CD4-positive, alpha-beta memory T cell (primary cell): ENCODE data around the gene GADL1. TPM values are rescaled to one million over a fixed set of nuclear protein-coding genes. Genes with fewer than 3 reads are reported as not detected.

ENCODE experiments used
- CTCF ChIA-PET: fragments of 350-600 bp; sonication (Branson Sonifier 250); formaldehyde crosslinking; loops from one replicate; lab custom pipeline; 2021; ENCODE audit warnings: inconsistent platforms; ENCODE audit not compliant: partially characterized antibody; lab: Charles Lee
- POLR2A ChIA-PET: fragments of 350-600 bp; sonication (Branson Sonifier 250); formaldehyde crosslinking; loops from one replicate; lab custom pipeline; 2021; ENCODE audit not compliant: partially characterized antibody; lab: Charles Lee
- DNase-seq, 5 donors: peaks; one replicate each; pipeline versions ENCODE4 v3.0.0 to v3.0.0-alpha.2; 2020 to 2022; ENCODE audit warnings: mixed read lengths in 1 of 5
- H3K27ac ChIP-seq: one replicate; pipeline ENCODE4 v1.7.0; 2013; ENCODE audit warnings: low read depth, low read length
- H3K27me3 ChIP-seq: 2 replicates; pipeline ENCODE4 v1.7.0; 2013; ENCODE audit warnings: mild to moderate bottlenecking, low read length, moderate library complexity; ENCODE audit not compliant: insufficient read depth
- H3K36me3 ChIP-seq: 2 replicates; pipeline ENCODE4 v1.7.0; 2013; ENCODE audit warnings: mild to moderate bottlenecking, low read length, moderate library complexity; ENCODE audit not compliant: insufficient read depth
- H3K4me1 ChIP-seq: 2 replicates; pipeline ENCODE4 v1.7.0; 2013; ENCODE audit warnings: mild to moderate bottlenecking, low read length, moderate library complexity; ENCODE audit not compliant: insufficient read depth
- H3K4me3 ChIP-seq, 2 donors: one replicate each; pipeline ENCODE4 v1.7.0; 2013; ENCODE audit warnings: low read length in 2 of 2, mild to moderate bottlenecking in 1 of 2
- H3K9me3 ChIP-seq, 2 donors: one replicate each; pipeline ENCODE4 v1.7.0; 2013; ENCODE audit warnings: low read length in 2 of 2, control low read depth in 1 of 2; ENCODE audit not compliant: control insufficient read depth in 1 of 2
- H3K27ac Mint-ChIP-seq, 7 donors: one replicate each; pipeline ENCODE4 v1.8.0; 2020 to 2021; ENCODE audit warnings: mixed read lengths in 7 of 7, mild to moderate bottlenecking in 6 of 7, inconsistent platforms in 3 of 7, moderate library complexity in 3 of 7
- H3K27me3 Mint-ChIP-seq, 2 donors: one replicate each; pipeline ENCODE4 v1.8.0; 2020 to 2021; ENCODE audit warnings: mixed read lengths in 2 of 2
- H3K36me3 Mint-ChIP-seq, 2 donors: one replicate each; pipeline ENCODE4 v1.8.0; 2020 to 2021; ENCODE audit warnings: mixed read lengths in 2 of 2, inconsistent platforms in 1 of 2, mild to moderate bottlenecking in 1 of 2
- H3K4me1 Mint-ChIP-seq, 4 donors: one replicate each; pipeline ENCODE4 v1.8.0; 2020 to 2021; ENCODE audit warnings: mixed read lengths in 4 of 4, mild to moderate bottlenecking in 1 of 4
- H3K4me3 Mint-ChIP-seq, 8 donors: one replicate each; pipeline ENCODE4 v1.8.0; 2020 to 2021; ENCODE audit warnings: mixed read lengths in 8 of 8, mild to moderate bottlenecking in 7 of 8, moderate library complexity in 6 of 8, inconsistent platforms in 3 of 8
- H3K9me3 Mint-ChIP-seq, 8 donors: one replicate each; pipeline ENCODE4 v1.8.0; 2020 to 2021; ENCODE audit warnings: mixed read lengths in 8 of 8, mild to moderate bottlenecking in 5 of 8, inconsistent platforms in 3 of 8, moderate library complexity in 1 of 8
- intact Hi-C: fragments of 100-400 bp; cut with micrococcal nuclease; formaldehyde crosslinking; loops from one replicate; pipeline ENCODE4 v1.15.1; 2023
- polyA plus RNA-seq, 2 donors: library from polyadenylated mRNA; unstranded; fragments of 300-500 nt; fragmentation: Illumina TruSeq; gene quantifications; one replicate each; pipeline ENCODE4 v1.2.3, GENCODE V29; 2021
- total RNA-seq, 2 experiments: library from RNA; stranded (reverse); gene quantifications; one replicate each; pipeline ENCODE4 v1.2.3, GENCODE V29; 2021

GADL1 gene
- total and polyA plus RNA-seq, 4 experiments from 2014 or later = not detected

DNA sequence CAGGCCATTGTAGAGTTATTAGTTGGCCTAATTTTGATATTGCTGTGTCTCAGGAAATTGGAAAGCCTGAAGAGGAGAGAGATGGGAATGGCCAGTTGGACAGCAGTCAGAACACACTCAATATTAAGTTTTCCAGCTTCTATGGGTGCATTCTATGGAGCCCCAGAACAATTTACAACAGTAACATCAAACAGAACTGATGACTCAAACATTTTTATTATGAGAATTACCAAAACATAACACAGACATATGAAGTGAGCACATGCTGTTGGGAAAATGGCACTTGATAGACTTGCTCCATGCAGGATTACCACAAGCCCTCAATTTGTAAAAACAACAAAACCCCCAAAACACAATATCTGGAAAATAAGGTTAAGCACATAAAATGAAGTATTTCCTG is 104.3 kb downstream of the GADL1 start:
- Histone ChIP-seq H3K4me1 (no peaks in the 10 kb centered on the region), H3K9me3 (no peaks in the 10 kb centered on the region), H3K36me3 (no peaks in the 10 kb centered on the region), H3K4me3 (no peak overlapping the region), H3K27ac (no peak overlapping the region), H3K27me3 (no peaks in the 10 kb centered on the region)
- CTCF ChIA-PET = no interaction called here
- no peak overlapping the region for H3K27ac Mint-ChIP-seq
- DNase-seq = no peak
- peaks cover 0 to 2% (median 0%) of the 10 kb centered on the region in 8 donors for H3K9me3 Mint-ChIP-seq
- H3K27me3 Mint-ChIP-seq = peaks cover 3 to 4% of the 10 kb centered on the region in 2 donors
- no peak overlapping the region for H3K4me3 Mint-ChIP-seq
- H3K4me1 Mint-ChIP-seq = no peaks in the 10 kb centered on the region
- POLR2A ChIA-PET = no interaction called here
- H3K36me3 Mint-ChIP-seq = no peaks in the 10 kb centered on the region
- intact Hi-C loops = no loop called here

GRCh38 chr3:30786365-30786764 is 108.1 kb downstream of the GADL1 start:
- POLR2A ChIA-PET = no interaction called here

GRCh38 chr3:30779686-30780287 is 114.7 kb downstream of the GADL1 start:
- no peak overlapping the region for H3K27ac ChIP-seq
- no peaks in the 10 kb centered on the region for H3K27me3 ChIP-seq
- intact Hi-C loops = no loop called here
- Mint-ChIP-seq H3K27ac (no peak overlapping the region), H3K27me3 (peaks cover 0 to 8% of the 10 kb centered on the region in 2 donors), H3K4me1 (no peaks in the 10 kb centered on the region), H3K4me3 (no peak overlapping the region), H3K9me3 (peaks cover 0 to under 1% (median 0%) of the 10 kb centered on the region in 8 donors), H3K36me3 (no peaks in the 10 kb centered on the region)
- CTCF ChIA-PET = interaction anchor here (1.9 to 3.1 kb wide), 2 partner anchors 11 to 989 kb away, joined by 4 to 23 read pairs; no protein-coding TSS in a partner anchor
- DNase-seq = peak in 2 of 5 donors; percentile 8 to 9
- H3K4me1 ChIP-seq = no peaks in the 10 kb centered on the region
- no peak overlapping the region for H3K4me3 ChIP-seq
- no peaks in the 10 kb centered on the region for H3K9me3 ChIP-seq
- no peaks in the 10 kb centered on the region for H3K36me3 ChIP-seq
- POLR2A ChIA-PET = no interaction called here

More at GRCh38 chr3:30786365-30786764, 108.1 kb downstream of the GADL1 start:
- no peaks in the 10 kb centered on the region for H3K36me3 ChIP-seq
- Mint-ChIP-seq H3K4me1 (no peaks in the 10 kb centered on the region), H3K36me3 (no peaks in the 10 kb centered on the region), H3K4me3 (no peak overlapping the region), H3K27ac (no peak overlapping the region), H3K27me3 (peaks cover 2 to 4% of the 10 kb centered on the region in 2 donors), H3K9me3 (no peaks in the 10 kb centered on the region)
- H3K27me3 ChIP-seq = no peaks in the 10 kb centered on the region
- no peaks in the 10 kb centered on the region for H3K9me3 ChIP-seq
- intact Hi-C loops = no loop called here
- CTCF ChIA-PET = no interaction called here
- no peak for DNase-seq
- no peak overlapping the region for H3K27ac ChIP-seq
- H3K4me1 ChIP-seq = no peaks in the 10 kb centered on the region
- no peak overlapping the region for H3K4me3 ChIP-seq

DNA sequence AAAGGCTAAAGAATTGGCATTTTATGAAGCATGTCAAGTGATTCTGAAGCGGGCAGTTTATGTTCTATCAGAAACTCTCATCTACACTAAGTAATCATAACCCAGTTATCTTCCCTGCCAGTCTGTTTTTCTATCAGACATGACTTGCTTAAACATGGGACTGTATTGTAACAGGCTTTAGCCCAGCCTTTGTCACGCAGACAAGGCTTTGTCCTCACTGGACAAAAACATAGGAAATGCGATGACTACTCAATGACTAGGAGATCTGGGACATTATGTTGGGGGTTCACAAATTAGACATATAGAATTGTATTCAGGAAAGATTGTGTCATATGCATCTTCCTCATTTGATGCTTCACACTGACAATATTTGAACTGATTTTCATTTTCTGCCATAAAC is 115.5 kb downstream of the GADL1 start:
- intact Hi-C loops = no loop called here
- Histone ChIP-seq H3K9me3 (no peaks in the 10 kb centered on the region), H3K4me3 (no peak overlapping the region), H3K36me3 (no peaks in the 10 kb centered on the region), H3K27me3 (no peaks in the 10 kb centered on the region), H3K4me1 (no peaks in the 10 kb centered on the region), H3K27ac (no peak overlapping the region)
- no peak overlapping the region for H3K4me3 Mint-ChIP-seq
- peaks cover 0 to 2% (median 0%) of the 10 kb centered on the region in 8 donors for H3K9me3 Mint-ChIP-seq
- DNase-seq = no peak
- ChIA-PET CTCF (interaction anchor here (1.0 kb wide), 1 partner anchor 9 kb away, joined by 4 read pairs; no protein-coding TSS in a partner anchor), POLR2A (no interaction called here)
- H3K4me1 Mint-ChIP-seq = no peaks in the 10 kb centered on the region
- no peaks in the 10 kb centered on the region for H3K36me3 Mint-ChIP-seq
- H3K27me3 Mint-ChIP-seq = peaks cover 0 to 8% of the 10 kb centered on the region in 2 donors
- H3K27ac Mint-ChIP-seq = no peak overlapping the region

DNA sequence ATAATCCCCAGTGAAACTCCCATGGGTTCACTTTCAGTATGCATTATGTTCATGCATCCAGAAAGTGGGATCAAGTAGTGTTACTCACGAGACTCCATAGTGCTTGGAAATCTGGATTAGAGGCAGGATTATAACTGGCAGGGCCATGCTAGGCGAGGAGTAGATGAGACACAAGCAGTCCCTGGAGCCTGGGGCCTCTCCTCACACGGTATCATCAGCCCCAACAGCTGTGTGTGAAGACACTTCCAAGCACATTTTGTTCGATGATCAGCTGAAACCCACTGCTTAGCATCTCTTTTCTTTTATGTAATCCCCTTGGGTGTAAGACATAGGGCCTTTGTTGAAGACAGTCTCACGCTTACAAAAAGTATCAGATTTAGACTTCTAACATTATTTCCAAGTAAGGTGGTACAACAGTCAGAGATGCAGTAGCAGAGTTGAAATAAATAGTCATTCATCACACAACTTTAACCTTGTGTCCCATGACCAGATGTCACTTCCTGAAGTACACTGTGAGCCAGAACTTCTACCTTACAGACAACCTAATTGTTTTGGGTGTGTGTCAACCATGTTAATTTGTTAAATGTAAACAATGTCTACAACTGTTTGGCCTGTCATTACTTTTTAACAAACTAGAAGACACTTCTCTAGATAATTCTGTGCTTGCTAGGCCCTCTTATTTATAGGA is 116.9 kb downstream of the GADL1 start:
- Histone ChIP-seq H3K9me3 (no peaks in the 10 kb centered on the region), H3K27ac (no peak overlapping the region), H3K4me1 (no peaks in the 10 kb centered on the region), H3K27me3 (no peaks in the 10 kb centered on the region), H3K4me3 (no peak overlapping the region), H3K36me3 (no peaks in the 10 kb centered on the region)
- CTCF ChIA-PET = interaction anchor here (0.7 to 1.0 kb wide), 2 partner anchors 7 to 71 kb away, joined by 3 to 4 read pairs; no protein-coding TSS in a partner anchor
- intact Hi-C loops = no loop called here
- no peak for DNase-seq
- H3K4me3 Mint-ChIP-seq = no peak overlapping the region
- no peaks in the 10 kb centered on the region for H3K4me1 Mint-ChIP-seq
- POLR2A ChIA-PET = no interaction called here
- H3K9me3 Mint-ChIP-seq = peaks cover 0 to 2% (median 0%) of the 10 kb centered on the region in 8 donors
- peaks cover 0 to 11% of the 10 kb centered on the region in 2 donors for H3K27me3 Mint-ChIP-seq
- H3K36me3 Mint-ChIP-seq = no peaks in the 10 kb centered on the region
- H3K27ac Mint-ChIP-seq = no peak overlapping the region

DNA sequence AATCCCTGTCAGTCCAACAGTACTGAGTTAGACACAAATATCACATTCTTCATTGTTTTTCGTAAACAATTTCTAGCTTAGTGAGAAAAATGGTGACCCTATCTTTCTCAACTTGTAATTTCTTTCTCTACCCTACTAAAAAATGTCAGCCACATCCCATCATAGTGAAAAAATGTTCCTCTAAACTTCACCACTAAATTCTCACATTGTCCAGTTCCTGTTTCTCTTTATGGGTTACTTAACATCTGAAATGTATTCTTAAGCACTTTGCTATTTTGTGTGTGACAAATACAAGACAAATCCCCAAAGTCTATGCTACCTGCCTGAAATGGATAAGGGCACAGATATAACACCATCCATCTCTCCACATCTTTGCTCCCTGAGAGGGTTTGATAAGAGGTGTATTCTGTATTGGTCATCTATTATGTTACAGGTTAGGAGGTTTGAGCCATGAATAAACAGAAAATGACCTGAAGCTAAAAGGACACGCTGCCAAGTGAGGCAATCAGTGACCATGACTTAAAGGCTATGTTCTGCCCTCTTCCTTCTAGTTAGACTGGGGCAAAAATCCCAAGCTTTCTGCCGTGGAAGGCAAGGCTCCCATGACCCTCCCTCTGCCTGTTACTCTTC is 118.2 kb downstream of the GADL1 start:
- Histone ChIP-seq H3K9me3 (no peaks in the 10 kb centered on the region), H3K27ac (no peak overlapping the region), H3K4me3 (no peak overlapping the region), H3K4me1 (no peaks in the 10 kb centered on the region), H3K36me3 (no peaks in the 10 kb centered on the region), H3K27me3 (no peaks in the 10 kb centered on the region)
- no peaks in the 10 kb centered on the region for H3K36me3 Mint-ChIP-seq
- no peak overlapping the region for H3K4me3 Mint-ChIP-seq
- H3K27ac Mint-ChIP-seq = no peak overlapping the region
- intact Hi-C loops = no loop called here
- ChIA-PET CTCF (no interaction called here), POLR2A (no interaction called here)
- peaks cover 0 to 7% of the 10 kb centered on the region in 2 donors for H3K27me3 Mint-ChIP-seq
- no peak for DNase-seq
- peaks cover 0 to 2% (median 0%) of the 10 kb centered on the region in 8 donors for H3K9me3 Mint-ChIP-seq
- no peaks in the 10 kb centered on the region for H3K4me1 Mint-ChIP-seq

- POLR2A ChIA-PET = no interaction called here
- peaks cover 0 to 2% (median 0%) of the 10 kb centered on the region in 8 donors for H3K9me3 Mint-ChIP-seq
Measured at GRCh38 chr3:30775040-30775439, 119.4 kb downstream of the GADL1 start.

More at GRCh38 chr3:30775040-30775439, 119.4 kb downstream of the GADL1 start:
- Histone ChIP-seq H3K4me3 (no peak overlapping the region), H3K9me3 (no peaks in the 10 kb centered on the region), H3K4me1 (no peaks in the 10 kb centered on the region), H3K36me3 (no peaks in the 10 kb centered on the region), H3K27me3 (no peaks in the 10 kb centered on the region), H3K27ac (no peak overlapping the region)
- no peaks in the 10 kb centered on the region for H3K4me1 Mint-ChIP-seq
- no peak for DNase-seq
- peaks cover 0 to 5% of the 10 kb centered on the region in 2 donors for H3K27me3 Mint-ChIP-seq
- CTCF ChIA-PET = no interaction called here
- H3K27ac Mint-ChIP-seq = no peak overlapping the region
- intact Hi-C loops = no loop called here
- H3K36me3 Mint-ChIP-seq = no peaks in the 10 kb centered on the region
- no peak overlapping the region for H3K4me3 Mint-ChIP-seq
